RWPE2 (cell line): ENCODE measurements around the gene CD163L1.

Source experiments
- ATAC-seq: fragments of 200-7000 bp; cut with Tn5 transposase; 3 replicates; pipeline ENCODE4 v1.9.1; 2021; ENCODE audit warnings: low read depth
- DNase-seq: peaks from one replicate; pipeline ENCODE4 v3.0.0-alpha.2; 2020; ENCODE audit warnings: low spot score
- H3K27ac ChIP-seq: fragments of 450-650 bp; 2 replicates; pipeline ENCODE4 v1.5.1; 2017; ENCODE audit warnings: mild to moderate bottlenecking; ENCODE audit not compliant: poor library complexity, severe bottlenecking
- H3K27me3 ChIP-seq: fragments of 250-450 bp; sonication (Bioruptor Pico); 2 replicates; pipeline ENCODE4 v1.5.1; 2021; ENCODE audit warnings: mild to moderate bottlenecking, moderate library complexity; ENCODE audit not compliant: insufficient read depth, poor library complexity, severe bottlenecking
- H3K36me3 ChIP-seq: fragments of 250-450 bp; sonication (Bioruptor Pico); 2 replicates; pipeline ENCODE4 v1.5.1; 2020; ENCODE audit warnings: low read depth, mild to moderate bottlenecking, moderate library complexity
- H3K4me1 ChIP-seq: fragments of 250-450 bp; sonication (Bioruptor Pico); 2 replicates; pipeline ENCODE4 v1.5.1; 2021; ENCODE audit warnings: mild to moderate bottlenecking, moderate library complexity; ENCODE audit not compliant: insufficient read depth, poor library complexity, severe bottlenecking
- H3K4me3 ChIP-seq: fragments of 250-450 bp; sonication (Bioruptor Pico); 2 replicates; pipeline ENCODE4 v1.5.1; 2021; ENCODE audit warnings: mild to moderate bottlenecking, moderate library complexity; ENCODE audit not compliant: severe bottlenecking
- H3K9me3 ChIP-seq: fragments of 250-450 bp; sonication (Bioruptor Pico); 2 replicates; pipeline ENCODE4 v1.5.1; 2021; ENCODE audit warnings: mild to moderate bottlenecking, moderate library complexity; ENCODE audit not compliant: severe bottlenecking
- CTCF ChIP-seq: fragments of 450-650 bp; IDR thresholded peaks from one replicate; pipeline ENCODE4 v1.5.1; 2017; ENCODE audit warnings: mild to moderate bottlenecking, moderate library complexity; ENCODE audit not compliant: poor library complexity, severe bottlenecking

Gene CD163L1

GRCh38 chr12:7322599-7322998 is 121.4 kb downstream of the CD163L1 start:
- Histone ChIP-seq H3K36me3 (no peaks in the 10 kb centered on the region), H3K4me3 (no peak overlapping the region), H3K4me1 (no peaks in the 10 kb centered on the region), H3K27ac (no peak overlapping the region), H3K9me3 (no peaks in the 10 kb centered on the region), H3K27me3 (no peaks in the 10 kb centered on the region)
- TF ChIP-seq CTCF, result no peak
- no peak for DNase-seq
- ATAC-seq, result no peak

- H3K9me3 ChIP-seq, result no peaks in the 10 kb centered on the region
- no peak for ATAC-seq
- no peak overlapping the region for H3K4me3 ChIP-seq
- no peaks in the 10 kb centered on the region for H3K4me1 ChIP-seq
- H3K36me3 ChIP-seq, result no peaks in the 10 kb centered on the region
- no peak for TF ChIP-seq CTCF
- no peak for DNase-seq
- H3K27me3 ChIP-seq, result no peaks in the 10 kb centered on the region
- no peak overlapping the region for H3K27ac ChIP-seq
Measured at GRCh38 chr12:7321624-7322023, 122.3 kb downstream of the CD163L1 start.

GRCh38 chr12:7319930-7320329 is 124.0 kb downstream of the CD163L1 start:
- no peak for DNase-seq
- H3K4me3 ChIP-seq, result no peak overlapping the region
- H3K27ac ChIP-seq, result no peak overlapping the region
- no peaks in the 10 kb centered on the region for H3K36me3 ChIP-seq
- TF ChIP-seq CTCF, result no peak
- H3K9me3 ChIP-seq, result no peaks in the 10 kb centered on the region
- H3K27me3 ChIP-seq, result no peaks in the 10 kb centered on the region
- no peaks in the 10 kb centered on the region for H3K4me1 ChIP-seq
- ATAC-seq, result no peak

GRCh38 chr12:7310070-7310469 is 133.9 kb downstream of the CD163L1 start:
- Histone ChIP-seq H3K4me3 (no peak overlapping the region), H3K27ac (no peak overlapping the region), H3K4me1 (no peaks in the 10 kb centered on the region), H3K36me3 (no peaks in the 10 kb centered on the region), H3K9me3 (no peaks in the 10 kb centered on the region), H3K27me3 (no peaks in the 10 kb centered on the region)
- DNase-seq (no peak), ATAC-seq (no peak)
- TF ChIP-seq CTCF, result no peak
